ENCODE data around the gene FZD2. TPM values are rescaled to one million over a fixed set of nuclear protein-coding genes. Genes with fewer than 3 reads are reported as not detected.
A peak's percentile ranks its signal among the peaks of the same experiment; 100 is the strongest.

Gene FZD2
- total and polyA plus RNA-seq, 9 of the 15 experiments (the other 6 are each of a cell fraction or from before 2014, with no cell fraction given) = 0.03 to 4.5 (median 1.1) TPM; not detected in 1

DNA sequence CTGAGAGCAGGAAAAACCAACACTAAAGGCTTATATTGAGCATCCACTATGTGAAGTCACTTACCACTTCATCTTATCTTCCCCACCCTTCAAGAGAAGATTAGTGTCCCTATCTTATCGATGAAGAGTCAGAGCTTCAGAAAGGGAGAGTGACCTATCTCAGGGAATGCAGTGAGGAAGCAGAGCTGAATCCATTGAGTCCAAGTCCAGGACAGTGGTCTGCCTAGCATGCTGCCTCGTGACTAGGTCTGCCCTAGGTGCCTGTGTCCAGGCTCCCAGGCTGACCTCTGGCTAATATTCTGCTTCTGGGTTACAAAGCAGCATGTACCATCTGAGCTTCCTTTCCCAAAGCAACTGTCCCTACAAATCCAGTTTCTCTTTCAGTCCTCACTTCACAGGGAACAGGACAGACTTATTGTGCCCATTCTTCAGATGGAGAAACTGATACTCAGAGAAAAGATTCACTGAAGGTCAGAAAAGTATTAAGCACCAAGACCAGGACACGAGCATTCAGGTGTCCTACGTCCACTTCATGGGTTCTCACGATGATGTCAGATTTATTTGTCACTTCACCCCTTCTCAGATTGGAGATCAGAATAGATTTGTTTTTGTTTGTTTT, 13.3 kb upstream of the FZD2 start (continued):
- 0 out of 2 replicates have a peak, but pooled peaks have one; percentile 53 for TF ChIP-seq ELF4 (CRISPR knock-in tag; IDR thresholded peaks at IDR 0.05)
- TF ChIP-seq CAMTA2 (CRISPR knock-in tag; conservative IDR thresholded peaks at IDR 0.05) = no peak
- no peak for TF ChIP-seq MEF2D (tag; conservative IDR thresholded peaks at IDR 0.05; ENCODE audit: low read depth)
- no peak for TF ChIP-seq ZNF408 (CRISPR knock-in tag; IDR thresholded peaks at IDR 0.05; ENCODE audit: low read depth)
- no peak for TF ChIP-seq DACH1 (IDR thresholded peaks at IDR 0.05; ENCODE audit: partially characterized antibody)
- peak; percentile 82 for TF ChIP-seq ESRRA (IDR thresholded peaks at IDR 0.05; ENCODE audit: borderline replicate concordance, low read depth)
- TF ChIP-seq ZSCAN29 (IDR thresholded peaks at IDR 0.05) = no peak
- no peak for TF ChIP-seq PCBP1 (IDR thresholded peaks at IDR 0.05; ENCODE audit: low read depth, low read length, poor library complexity, severe bottlenecking)
- TF ChIP-seq HNRNPH1 (optimal IDR thresholded peaks at IDR 0.05; ENCODE audit: low read depth, low read length) = no peak
- no peak for TF ChIP-seq ZNF23 (CRISPR knock-in tag; IDR thresholded peaks at IDR 0.05)
- peak; percentile 61; the same call in 1 of the 2 replicates for TF ChIP-seq MTA1 (IDR thresholded peaks at IDR 0.05; ENCODE audit: borderline replicate concordance)
- TF ChIP-seq NR2C2 (CRISPR knock-in tag; IDR thresholded peaks at IDR 0.05) = no peak
- peak; percentile 48; the same call in 1 of the 2 replicates for TF ChIP-seq NR2C2 (tag; IDR thresholded peaks at IDR 0.05)
- TF ChIP-seq HLTF (IDR thresholded peaks at IDR 0.05) = no peak
- TF ChIP-seq HDAC2 (IDR thresholded peaks at IDR 0.05) = peak; percentile 60; the same call in 1 of the 2 replicates
- TF ChIP-seq MYBL2 (IDR thresholded peaks at IDR 0.05; ENCODE audit: low read depth) = 0 out of 2 replicates have a peak, but pooled peaks have one; percentile 16
- no peak for TF ChIP-seq MYBL2 (CRISPR knock-in tag; IDR thresholded peaks at IDR 0.05; ENCODE audit: borderline replicate concordance)
- peak in 1 of 2 experiments; percentile 48; a peak in 1 of 4 replicates for TF ChIP-seq RCOR1 (IDR thresholded peaks at IDR 0.05; ENCODE audit: borderline replicate concordance in 1 of 2, low read depth in 2 of 2, low read length in 2 of 2)
- 0 out of 4 replicates have a peak, but pooled peaks of 1 of the 2 experiments have one; percentile 46 for TF ChIP-seq TEAD1 (CRISPR knock-in tag; IDR thresholded peaks at IDR 0.05)
- TF ChIP-seq NCOR1 (IDR thresholded peaks at IDR 0.05) = peak; percentile 67
- TF ChIP-seq FOSL1 (tag; conservative IDR thresholded peaks at IDR 0.05) = peak; percentile 68
- TF ChIP-seq KDM1A (IDR thresholded peaks at IDR 0.05) = peak; percentile 83
- TF ChIP-seq DPF2 (IDR thresholded peaks at IDR 0.05) = peak; percentile 39; the same call in 1 of the 2 replicates
- no peak for TF ChIP-seq TGIF2 (CRISPR knock-in tag; IDR thresholded peaks at IDR 0.05)
- TF ChIP-seq, protein P1, sequence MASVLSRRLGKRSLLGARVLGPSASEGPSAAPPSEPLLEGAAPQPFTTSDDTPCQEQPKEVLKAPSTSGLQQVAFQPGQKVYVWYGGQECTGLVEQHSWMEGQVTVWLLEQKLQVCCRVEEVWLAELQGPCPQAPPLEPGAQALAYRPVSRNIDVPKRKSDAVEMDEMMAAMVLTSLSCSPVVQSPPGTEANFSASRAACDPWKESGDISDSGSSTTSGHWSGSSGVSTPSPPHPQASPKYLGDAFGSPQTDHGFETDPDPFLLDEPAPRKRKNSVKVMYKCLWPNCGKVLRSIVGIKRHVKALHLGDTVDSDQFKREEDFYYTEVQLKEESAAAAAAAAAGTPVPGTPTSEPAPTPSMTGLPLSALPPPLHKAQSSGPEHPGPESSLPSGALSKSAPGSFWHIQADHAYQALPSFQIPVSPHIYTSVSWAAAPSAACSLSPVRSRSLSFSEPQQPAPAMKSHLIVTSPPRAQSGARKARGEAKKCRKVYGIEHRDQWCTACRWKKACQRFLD (CRISPR knock-in tag; IDR thresholded peaks at IDR 0.05) = peak; percentile 44; the same call in 1 of the 2 replicates
- TF ChIP-seq ATF7 (IDR thresholded peaks at IDR 0.05) = peak; percentile 28; the same call in 1 of the 2 replicates
- no peak for TF ChIP-seq CEBPG (CRISPR knock-in tag; IDR thresholded peaks at IDR 0.05)
- TF ChIP-seq CEBPG (tag; conservative IDR thresholded peaks at IDR 0.05 in 1 of 2, IDR thresholded peaks at IDR 0.05 in 1 of 2) = no peak
- TF ChIP-seq RFX1 (IDR thresholded peaks at IDR 0.05) = no peak
- TF ChIP-seq RBM39 (optimal IDR thresholded peaks at IDR 0.05; ENCODE audit: low read depth, low read length) = no peak
- no peak for TF ChIP-seq ZNF316 (IDR thresholded peaks at IDR 0.05)
- TF ChIP-seq, protein P2, sequence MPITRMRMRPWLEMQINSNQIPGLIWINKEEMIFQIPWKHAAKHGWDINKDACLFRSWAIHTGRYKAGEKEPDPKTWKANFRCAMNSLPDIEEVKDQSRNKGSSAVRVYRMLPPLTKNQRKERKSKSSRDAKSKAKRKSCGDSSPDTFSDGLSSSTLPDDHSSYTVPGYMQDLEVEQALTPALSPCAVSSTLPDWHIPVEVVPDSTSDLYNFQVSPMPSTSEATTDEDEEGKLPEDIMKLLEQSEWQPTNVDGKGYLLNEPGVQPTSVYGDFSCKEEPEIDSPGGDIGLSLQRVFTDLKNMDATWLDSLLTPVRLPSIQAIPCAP (CRISPR knock-in tag; IDR thresholded peaks at IDR 0.05; ENCODE audit: borderline replicate concordance) = no peak

All from K562 (cell line).